HG03196 (cell line): ENCODE measurements around the gene KCNMA1.

Experiments
- ATAC-seq: cut with Tn5 transposase; IDR thresholded peaks from one replicate; pipeline ENCODE4 v1.9.1; 2021; ENCODE audit not compliant: unreplicated experiment

The KCNMA1 gene

DNA sequence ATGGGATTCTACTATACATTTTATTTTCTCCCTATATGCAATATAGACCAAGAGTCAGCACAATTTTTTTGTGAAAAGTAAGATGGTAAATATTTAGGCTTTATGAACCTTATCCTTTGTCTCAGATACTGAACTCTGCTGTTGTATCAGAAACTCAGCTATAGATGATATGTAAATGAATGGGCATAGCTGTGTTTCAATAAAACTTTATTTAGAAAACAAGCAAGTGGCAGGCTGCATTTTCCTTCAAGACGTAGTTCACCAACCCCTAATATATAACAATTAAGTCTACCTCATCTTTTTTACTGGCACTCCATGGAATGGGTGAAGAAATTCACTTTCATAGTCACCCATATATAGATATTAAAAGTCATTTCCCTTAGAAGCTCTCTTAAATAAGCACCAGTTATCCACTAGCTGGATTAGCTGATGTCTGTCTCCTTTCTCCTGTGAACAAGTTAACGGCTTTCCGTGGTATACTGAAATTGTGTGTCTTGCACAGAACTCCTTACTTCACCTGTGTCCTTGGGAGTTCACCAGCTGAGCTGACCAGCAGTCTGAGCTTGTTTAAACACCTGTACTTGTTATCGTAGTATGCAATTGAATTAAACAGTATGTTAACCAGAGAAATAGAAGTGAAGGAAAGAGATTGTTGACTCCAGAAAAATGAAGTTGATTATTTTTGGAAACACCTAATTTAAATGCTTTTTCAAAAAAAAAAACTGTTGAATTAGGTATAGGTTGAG, 770.6 kb downstream of the KCNMA1 start:
- ATAC-seq: no peak

DNA sequence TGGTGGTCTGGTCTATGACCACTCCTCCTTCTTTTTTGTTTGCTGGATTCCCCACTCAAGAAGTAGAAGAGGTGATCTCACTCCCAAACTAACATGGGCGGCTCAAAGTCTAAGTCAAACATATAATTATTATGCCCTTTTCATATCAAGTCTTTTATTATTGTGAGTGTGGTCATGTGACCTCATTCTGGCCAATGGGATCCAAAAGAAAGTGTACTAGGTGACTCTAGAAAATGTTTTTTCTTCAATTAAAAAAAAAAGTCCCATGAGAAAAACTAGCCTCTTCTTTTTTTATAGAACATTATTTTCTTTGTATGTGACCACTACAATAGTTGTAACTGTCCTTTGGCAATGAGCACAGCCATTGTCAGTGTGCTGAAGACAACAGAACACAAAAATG, 772.7 kb downstream of the KCNMA1 start:
- ATAC-seq: no peak

DNA sequence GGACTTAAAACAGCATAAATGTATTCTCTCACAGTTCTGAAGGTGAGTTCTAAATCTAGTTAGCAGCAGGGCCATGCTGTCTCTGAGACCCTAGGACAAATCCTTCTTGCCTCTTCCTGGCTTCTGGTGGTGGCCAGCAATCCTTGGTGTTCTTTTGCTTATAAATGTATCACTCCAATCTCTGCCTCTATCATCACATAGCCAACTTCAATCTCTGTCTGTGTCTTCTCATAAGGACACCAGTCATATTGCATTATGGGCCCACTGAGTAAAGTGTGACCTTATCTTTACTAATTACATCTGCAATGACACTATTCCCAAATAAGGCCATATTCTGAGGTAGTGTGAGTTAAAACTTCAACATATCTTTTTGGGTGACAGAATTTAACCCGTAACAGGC, 778.9 kb downstream of the KCNMA1 start:
- no peak for ATAC-seq

DNA sequence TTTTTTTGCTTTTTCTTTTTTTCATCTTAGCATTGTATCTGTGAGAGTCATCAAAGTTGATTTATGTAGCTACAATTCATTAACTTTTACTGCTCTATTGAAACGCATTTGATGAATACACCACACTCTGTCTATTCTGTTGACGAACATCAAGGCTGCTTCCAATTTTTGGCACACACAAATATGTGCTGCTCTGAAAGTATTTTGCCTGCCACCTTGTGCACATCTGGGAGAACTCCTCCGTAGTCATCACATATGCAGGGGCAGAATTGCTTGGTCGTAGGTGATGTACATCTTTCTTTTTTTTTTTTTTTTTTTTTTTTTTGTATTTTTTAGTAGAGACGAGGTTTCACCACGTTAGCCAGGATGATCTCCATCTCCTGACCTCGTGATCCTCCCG, 796.8 kb downstream of the KCNMA1 start:
- ATAC-seq: no peak

- no peak for ATAC-seq
These were observed 798.3 kb downstream of the KCNMA1 start for GRCh38 chr10:76839276-76839675.

DNA sequence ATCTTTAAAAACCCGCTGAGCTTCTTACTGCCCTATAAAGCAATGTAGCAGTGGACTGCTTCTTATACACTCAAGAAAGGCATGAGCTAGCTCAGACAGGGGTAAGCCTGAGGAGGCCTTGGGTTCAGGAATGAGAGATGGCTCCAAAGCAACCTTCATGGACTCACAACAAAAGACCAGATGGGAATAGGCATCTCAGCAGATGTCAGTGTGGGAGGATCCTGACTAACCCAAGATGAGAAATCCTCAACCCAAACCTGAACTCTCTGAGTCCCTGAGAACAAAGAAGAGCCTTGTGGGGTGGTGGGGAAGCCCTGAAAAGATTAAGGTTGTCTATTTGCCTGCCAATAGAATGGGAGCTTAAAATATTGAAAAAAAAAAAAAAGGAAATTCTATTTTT, 807.4 kb downstream of the KCNMA1 start:
- no peak for ATAC-seq

GRCh38 chr10:76829724-76830123, 807.9 kb downstream of the KCNMA1 start:
- ATAC-seq: no peak
